Right renal pelvis (tissue), 4 donors: Measurements from ENCODE around the gene ABCE1. TPM values are rescaled to one million over a fixed set of nuclear protein-coding genes. Genes with fewer than 3 reads are reported as not detected.

Experiments used
- DNase-seq, 4 donors: peaks; one replicate each; pipeline ENCODE4 v3.0.0-alpha.2; 2013; ENCODE audit warnings: low read depth in 4 of 4, low spot score in 3 of 4, missing footprints in 1 of 4
- polyA plus RNA-seq, 4 donors: library from polyadenylated mRNA; unstranded; fragments of 120-200 nt; gene quantifications; one replicate each; pipeline ENCODE4 v1.2.1, GENCODE V29; 2013; ENCODE audit not compliant: insufficient read length in 4 of 4

The ABCE1 gene
- 10 to 100 TPM; 60.0 to 71.3 (median 70.4) TPM for polyA plus RNA-seq

DNA sequence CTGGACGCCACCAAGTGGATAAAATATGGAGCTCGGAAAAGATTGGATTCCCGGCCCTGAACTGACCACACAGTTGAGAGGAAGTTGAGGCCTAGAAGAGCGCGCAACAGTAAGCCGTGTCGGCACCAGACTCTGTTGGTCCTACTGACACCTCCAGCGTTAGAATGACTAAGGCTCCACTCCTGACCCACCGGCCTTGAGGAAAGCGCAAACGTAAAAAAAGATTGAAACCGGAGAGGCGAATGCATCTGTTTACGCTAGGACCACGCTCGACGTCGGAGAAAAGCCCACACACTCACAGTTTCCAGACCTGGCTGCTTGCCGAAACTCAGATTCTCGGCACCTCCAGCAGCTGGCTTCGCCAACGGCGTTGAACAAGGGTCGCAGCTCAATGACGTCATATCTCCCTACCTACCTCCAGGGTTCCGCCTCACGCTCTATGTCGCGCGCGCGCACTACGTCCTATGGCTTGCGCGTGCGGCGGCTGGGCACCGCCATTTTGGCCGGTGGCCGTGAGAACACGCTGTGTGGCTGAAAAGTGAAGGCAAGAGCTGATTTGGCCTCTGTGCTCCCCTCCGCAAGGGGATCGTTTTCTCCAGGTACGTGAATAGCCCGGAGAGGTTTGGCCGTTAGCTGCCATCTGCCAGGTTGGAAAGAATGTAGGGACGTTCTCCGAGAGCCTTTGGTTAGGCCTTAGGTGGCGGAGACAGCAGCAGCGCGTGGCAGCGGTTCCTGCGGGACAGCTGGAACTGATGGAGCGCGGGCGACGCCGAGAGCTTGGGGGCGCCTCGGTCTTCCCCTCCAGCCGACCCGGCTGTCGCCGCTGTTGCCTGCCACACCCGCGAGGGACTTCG is at the start of gene ABCE1, which contains the start of gene ANAPC10:
ABCE1 (plus strand) TSS at position 491 of the 854 bp plus-strand sequence. CDS start 6,102 bp downstream, outside the sequence.
ANAPC10 (minus strand) TSS at position 376 of the 854 bp plus-strand sequence. CDS start 2,097 bp downstream, outside the sequence.
- DNase-seq = peak; percentile 94 to 98 (median 96)

DNA sequence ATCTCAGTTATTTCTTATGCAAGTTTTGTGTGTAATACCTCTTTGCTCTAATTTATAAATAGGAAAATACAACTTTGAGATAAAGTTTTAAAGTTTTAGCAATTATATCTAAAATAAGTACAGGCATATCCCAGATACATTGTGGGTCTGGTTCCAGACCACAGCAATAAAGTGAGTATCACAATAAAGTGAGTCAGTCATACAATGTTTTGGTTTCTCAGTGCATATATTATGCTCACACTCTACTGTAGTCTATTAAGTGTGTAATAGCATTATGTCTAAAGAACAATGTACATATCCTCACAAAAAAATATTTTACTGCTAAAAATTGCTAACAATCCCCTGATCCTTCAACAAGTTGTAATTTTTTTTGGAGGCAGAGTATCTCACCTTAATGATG is 49.3 kb upstream of the ABCE1 start:
- no peak for DNase-seq

DNA sequence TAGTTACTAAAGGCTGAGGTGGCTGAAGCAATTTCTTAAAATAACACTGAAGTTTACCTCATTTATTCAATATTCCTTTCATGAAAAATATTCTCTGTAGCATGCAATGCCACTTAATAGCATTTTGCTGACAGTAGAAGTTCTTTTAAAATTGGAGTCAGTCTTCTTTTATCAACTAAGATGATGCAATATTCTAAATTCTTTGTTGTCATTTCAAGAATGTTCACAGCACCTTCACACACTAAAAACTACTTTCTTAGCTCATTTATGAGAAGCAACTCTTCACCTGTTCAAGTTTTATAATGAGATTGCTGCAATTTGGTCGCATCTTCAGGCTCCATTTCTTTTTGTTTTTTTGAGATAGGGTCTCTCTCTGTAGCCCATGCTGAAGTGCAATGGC is 48.9 kb upstream of the ABCE1 start:
- DNase-seq = no peak

DNA sequence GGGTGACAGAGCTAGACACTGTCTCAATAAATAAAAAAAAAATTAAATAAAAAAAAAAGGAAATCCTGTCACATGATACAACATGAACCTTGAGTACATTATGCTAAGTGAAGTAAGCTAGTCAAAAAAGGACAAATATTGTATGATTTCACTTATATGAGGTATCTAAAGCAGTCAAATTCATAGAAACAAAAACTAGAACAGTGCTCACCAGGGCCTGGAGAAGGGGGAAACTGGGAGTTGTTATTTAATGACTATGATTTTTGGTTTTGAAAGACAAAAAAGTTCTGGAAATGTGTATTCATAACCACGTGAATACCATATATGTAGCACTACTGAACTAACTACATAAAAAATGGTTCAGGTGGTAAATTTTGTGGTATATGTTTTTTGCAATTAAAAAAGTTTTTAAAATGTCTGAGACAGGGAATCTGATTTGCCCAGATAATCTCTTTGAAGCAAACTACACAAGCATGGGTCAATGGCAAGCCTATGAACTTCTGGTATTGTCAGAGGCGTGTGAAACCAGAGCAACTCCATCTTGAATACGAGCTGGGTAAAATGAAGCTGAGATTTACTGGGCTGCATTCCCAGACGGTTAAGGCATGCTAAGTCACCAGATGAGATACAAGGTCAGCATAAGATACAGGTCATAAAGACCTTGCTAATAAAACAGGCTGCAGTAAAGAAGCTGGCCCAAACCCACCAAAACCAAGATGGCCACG is 42.4 kb upstream of the ABCE1 start:
- DNase-seq = no peak

DNA sequence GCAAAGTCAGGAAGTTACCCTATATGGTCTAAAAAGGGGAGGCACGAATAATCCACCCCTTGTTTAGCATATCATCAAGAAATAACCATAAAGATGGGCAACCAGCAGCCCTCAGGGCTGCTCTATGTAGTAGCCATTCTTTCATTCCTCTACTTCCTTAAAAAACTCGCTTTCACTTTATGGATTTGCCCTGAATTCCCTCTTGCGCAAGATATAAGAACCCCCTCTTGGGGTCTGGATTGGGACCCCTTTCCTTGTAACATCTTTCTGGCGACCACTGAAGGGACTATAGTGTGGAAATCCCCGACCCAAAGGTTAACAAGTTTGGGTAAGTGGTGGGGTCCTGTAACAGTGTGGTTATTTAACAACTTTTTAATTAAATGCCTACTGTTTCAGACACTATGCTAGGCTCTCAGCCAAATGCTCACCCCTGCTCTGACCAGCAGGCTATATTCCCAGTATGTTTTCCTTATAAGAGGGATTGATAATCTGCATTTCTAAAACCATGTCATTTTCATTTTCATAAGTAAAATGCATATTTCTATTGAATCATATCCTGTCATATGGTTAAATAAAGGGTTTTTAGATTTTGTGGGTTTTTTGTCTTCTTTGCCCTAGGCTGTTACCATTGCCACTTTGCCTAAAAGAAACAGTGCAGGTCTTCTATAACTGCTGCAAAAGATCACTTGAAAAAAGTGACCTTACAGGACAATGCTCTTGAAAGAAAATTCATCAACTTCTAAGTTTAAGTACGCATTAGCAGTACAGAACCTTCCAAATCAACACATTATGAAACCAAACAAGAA is 41.6 kb upstream of the ABCE1 start:
- no peak for DNase-seq

DNA sequence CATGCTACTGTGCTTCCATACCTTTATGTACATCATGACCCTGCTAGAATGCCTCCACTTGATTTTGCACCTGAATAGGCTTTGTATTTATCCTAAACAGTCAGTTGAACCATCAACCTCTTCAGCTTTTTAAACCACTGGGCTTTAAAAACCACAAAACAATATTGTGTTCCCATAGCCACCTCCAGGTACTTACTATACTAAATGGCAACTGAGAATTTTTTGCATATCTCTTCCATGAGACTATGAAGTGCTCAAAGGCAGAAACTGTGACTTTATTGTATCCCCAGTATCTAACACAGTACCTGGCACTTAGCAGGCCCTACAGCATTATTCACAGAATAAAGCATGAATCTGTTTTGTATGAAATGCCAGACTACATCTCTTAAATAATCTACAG is 39.9 kb upstream of the ABCE1 start:
- DNase-seq = no peak

DNA sequence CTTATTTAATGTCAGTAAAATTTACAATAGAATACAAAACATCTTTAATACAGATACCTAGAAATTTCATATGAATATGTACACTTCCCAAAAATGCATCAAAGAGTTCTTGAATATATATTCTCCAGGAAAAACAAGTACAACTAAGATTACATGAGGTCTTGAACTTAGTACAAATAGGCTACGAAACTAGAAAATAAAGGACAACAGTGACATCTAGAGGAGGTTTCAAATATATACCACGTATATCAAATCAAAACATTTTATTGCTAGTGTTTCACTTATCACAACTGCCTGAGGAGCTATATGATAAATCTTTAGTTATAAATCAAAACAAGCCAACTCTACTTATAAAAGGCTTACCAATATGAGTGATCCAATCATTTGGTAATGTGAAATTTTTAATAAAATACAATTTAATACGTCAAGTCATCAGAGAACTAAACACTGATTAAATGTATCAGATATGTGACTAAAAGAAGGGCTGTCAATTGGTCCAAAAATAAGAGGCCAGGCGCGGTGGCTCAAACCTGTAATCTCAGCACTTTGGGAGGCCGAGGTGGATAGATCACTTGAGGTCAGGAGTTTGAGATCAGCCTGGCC is 36.7 kb upstream of the ABCE1 start:
- peak; percentile 22 to 33 (median 26) for DNase-seq

DNA sequence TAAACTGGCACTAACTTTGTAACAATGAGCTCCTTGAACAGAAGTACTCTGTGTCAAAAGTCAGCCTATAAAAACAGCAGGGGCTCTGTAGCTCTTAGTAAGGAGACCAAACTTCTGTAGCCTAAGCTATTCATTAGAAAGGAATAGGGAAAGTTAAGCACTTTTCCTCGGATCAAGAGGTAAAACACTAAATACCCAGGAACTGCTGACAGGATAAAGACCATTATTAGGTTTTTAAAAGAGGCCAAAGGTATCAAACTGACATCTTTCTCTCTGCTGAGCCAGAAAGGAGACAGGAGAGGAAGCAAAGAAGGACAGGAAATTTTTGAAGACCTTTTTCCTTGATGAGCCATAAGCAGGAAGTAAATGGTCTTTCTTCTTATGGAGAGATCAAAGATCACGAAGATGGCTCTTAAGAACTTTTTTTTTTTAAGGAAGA is 32.0 kb upstream of the ABCE1 start:
- peak in 1 of 4 donors; percentile 8 for DNase-seq

DNA sequence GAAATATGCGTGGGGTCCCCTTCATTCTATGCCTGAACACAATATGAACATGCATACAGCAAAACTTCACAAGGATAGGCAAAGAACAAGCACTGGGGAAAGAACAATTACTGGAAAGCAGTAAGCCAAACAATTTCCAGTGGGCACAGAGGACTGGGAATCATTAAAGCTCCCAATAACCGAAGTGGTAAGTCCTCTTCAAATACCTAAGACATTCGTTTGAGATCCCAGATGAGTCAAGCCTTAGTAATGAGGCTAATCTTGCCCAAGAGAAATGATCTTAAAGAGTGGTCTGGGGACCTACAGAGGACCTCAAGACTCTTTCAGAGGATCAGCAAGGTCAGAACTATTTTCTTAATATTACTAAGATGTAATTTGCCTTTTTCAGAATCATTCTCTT is 28.8 kb upstream of the ABCE1 start:
- no peak for DNase-seq

DNA sequence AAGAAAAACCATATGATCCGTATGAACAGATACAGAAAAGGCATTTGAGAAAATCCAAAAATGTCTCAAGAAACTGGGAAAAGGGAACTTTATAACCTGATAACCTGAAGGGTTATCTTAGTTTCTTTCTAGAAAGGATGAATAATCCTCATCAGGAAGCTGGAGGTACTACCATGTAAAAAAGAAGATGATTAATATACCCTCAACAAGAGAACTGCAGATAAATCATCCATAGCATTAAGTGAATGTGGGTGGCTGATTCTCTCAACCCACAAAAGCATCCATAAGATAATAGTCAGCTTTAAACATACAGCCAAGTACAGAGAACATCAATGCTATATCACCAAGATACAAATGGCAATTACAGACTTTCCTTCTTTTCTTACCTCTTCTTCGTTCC is 26.6 kb upstream of the ABCE1 start:
- no peak for DNase-seq

DNA sequence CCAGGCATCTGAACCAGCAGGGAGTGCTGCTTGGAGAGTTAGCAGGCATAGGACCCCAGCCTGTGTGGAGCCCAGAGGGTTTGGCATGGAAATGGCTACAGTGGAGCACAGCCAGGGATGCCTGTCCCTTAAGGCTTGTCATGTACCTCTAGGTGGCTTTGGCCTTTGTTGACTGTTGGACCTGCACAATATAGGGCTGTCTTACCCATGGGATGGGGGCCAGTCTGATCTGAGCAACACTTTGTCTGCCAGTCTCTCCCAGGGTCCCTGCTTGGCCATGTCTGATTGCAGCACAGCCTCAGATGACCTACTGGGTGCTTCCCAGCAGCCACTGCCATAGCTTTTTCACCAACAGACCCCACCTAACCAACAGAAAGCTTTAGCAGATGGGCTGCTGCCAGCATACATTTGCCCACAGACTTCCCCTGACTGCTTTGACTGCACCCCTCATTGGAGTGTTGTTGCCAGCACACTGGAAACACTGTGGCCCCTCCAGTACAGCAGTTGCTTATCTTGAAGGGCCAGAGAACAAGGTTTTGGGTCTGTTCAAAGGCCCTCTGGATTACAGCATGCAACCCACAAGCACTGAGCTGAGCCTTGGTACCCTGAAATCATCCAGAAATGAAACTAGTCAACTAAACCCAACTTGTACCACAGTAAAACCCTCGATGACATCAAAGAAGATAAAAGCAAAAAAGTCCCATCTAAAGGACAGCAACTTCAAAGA is 22.2 kb upstream of the ABCE1 start:
- DNase-seq = no peak

DNA sequence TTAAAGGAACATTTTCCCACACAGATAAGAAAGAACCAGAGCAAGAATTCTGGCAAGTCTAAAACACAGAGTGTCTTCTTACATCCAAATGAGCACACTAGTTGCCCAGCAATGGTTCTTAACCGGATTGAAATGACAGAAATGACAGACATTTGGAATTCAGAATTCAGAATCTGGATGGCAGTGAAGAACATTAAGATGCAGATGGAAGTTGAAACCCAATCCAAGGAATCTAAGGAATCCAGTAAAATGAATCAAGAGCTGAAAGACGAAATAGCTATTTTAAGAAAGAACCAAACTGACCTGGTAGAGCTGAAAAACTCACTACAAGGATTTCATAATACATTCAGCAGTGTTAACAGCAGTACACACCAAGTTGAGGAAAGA is 21.6 kb upstream of the ABCE1 start:
- DNase-seq = no peak

DNA sequence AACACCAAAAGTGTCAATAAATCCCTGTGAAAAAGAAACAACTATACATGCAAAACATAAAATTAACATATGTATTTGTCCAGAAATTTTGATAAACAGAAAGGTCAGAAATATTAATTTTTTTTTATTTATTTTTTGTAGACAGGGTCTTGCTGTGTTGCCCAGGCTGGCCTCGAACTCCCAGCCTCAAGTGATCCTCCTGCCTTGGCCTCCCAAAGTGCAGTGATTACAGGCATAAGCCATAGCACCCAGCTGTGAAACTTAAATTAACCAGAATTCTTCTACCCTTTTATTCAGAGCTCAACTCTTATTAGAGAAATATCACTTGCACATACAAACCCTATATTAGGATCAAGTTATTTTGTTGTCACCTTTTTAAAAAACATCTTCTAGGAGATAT is 16.4 kb upstream of the ABCE1 start:
- no peak for DNase-seq

DNA sequence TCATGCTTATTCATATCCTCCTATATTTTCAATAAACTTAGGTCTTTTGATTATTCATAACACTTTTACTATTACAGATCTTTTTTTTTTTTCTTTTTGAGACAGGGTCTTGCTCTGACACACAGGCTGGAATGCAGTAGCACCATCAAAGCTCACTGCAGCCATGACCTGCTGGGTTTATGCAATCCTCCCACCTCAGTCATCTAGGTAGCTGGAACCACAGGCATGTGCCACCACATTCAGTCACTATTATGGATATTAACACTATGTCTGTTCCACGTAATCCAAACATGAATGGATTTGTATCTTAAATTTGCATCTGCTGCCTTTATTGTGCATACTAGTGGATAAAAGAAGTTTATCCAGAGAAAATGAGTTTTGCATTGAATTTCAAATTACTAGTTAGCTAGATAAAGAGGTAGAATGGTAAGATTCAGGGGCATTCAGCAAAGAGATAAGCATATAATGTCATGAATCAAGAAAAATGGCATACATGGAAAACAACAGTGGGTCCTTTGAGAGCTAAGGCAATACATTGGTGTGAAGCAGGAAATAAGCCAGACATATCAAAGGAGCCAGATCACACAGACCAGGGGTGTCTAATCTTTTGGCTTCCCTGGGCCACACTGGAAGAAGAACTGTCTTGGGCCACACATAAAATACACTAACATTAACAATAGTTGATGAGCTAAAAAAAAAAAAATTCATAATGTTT is 14.1 kb upstream of the ABCE1 start:
- DNase-seq = no peak

DNA sequence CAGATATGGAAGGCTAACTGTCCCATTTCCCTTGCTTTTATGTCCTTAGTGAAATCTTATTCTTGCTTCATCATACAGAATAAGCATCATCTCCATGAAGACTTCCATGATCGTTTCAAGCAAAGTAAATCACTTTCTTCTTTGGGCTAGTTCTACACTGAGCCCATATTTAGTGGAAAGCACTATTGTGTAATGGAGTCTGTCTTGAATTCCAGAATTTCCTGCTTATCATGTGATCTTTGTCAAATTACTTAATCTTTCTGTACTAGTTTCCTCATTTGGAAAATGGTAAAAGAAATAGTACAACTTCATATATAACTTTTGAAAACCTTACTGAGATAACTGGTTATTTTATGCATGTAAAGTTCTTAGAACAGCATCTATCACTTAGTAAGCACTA is 7.7 kb upstream of the ABCE1 start:
- DNase-seq = no peak

DNA sequence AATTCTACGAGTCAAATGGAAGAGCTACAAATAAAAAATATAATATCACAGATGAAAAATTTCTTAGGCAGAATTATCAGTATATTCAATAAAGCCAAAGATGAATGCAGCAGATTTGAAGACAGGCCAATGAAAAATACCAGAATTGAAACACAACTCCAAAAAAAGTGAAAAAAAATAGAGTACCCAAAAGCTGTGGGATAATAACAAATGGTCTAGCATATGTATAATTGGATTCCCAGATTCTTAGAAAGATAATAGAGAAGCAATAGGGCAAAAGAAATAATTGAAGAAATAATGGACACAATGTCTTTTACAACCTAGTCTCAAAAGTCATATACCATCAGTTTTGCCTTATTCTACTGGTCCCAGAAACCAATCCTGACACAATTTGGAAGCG is 4.5 kb upstream of the ABCE1 start:
- DNase-seq = no peak

DNA sequence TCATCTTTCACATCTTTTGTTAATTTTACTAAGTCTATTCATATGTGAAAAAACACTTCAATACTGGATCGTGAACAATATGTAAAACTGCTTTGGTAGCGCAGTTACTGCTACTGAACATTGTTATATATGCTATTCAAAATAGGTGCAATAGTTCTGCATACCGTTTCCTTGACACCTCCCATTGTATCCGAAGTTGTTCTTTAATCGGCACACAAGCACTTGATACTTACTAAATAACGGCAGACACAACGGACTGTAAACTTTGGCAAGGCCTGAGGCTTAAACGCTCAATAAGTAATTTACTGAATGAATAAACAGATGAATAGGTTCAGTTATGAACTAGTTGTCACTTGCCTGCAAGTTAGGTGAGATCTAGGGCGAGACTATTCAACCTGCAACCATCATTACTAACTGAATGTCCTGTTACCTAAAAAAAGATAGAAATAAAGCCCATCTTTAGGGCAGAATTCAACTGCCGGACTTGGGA is 735 bp upstream of the ABCE1 start:
- DNase-seq = peak in 2 of 4 donors; percentile 1

DNA sequence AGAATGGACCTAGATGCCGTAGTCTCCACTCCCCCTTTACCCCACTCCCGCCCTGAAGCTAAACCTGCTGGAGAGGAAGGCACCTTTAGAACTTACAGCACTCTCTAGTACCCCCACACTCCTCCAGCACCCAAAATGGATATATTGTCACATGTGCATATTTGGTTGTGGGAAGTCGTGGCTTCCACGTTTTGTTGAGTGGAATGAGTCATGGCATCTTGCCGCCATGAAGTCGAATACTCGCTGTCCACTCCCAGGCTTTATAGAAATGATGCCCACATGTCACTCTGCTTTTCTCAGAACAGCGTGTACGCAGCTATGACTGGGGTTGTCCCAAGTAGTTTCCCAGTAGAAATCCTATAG is 545 bp downstream of the ABCE1 start:
- DNase-seq = peak in 2 of 4 donors; percentile 23 to 25

DNA sequence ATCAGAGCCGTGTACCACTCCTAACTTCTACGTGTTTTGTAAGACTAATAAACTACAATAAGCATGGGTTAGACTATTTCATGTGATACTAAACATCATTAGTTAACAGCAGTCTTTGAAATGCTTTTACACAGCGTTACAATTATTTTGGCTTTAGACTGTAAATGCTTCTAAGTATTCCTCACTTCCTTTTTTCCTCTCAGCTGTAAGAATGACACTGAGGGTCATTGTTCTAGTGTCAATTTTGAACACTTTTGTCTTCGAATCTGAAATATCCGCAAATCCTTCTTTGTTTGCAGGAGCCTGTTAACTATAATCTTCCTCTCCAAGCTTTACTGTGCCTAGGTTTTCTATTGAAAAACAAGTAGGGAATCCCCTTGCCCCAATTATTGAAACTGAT is 1.5 kb downstream of the ABCE1 start:
- no peak for DNase-seq
